ENCODE data around the gene AGO3.

The AGO3 gene

GRCh38 chr1:35930593-35931445, at the start of gene AGO3:
AGO3 (plus strand) TSS chr1:35931105; CDS start chr1:35931427, 322 bp downstream.
- POLR2A ChIA-PET = interaction anchor here (0.6 to 2.6 kb wide), 22 partner anchors 8 to 350 kb away, joined by 3 to 13 read pairs (median 4); partner anchors contain the start of genes AGO1, CLSPN and TEKT2
- DNase-seq (ENCODE audit: extremely low spot score) = peak; percentile 84
- CTCF ChIA-PET = no interaction called here

GRCh38 chr1:35881850-35882273, 49.0 kb upstream of the AGO3 start:
- POLR2A ChIA-PET = interaction anchor here (1.1 kb wide), 1 partner anchor 49 kb away, joined by 5 read pairs; the partner anchor contains the start of gene AGO3
- DNase-seq (ENCODE audit: extremely low spot score) = no peak
- TF ChIP-seq ARNT (IDR thresholded peaks at IDR 0.05) (no peak), NFRKB (IDR thresholded peaks at IDR 0.05) (no peak), HDGF (IDR thresholded peaks at IDR 0.05; ENCODE audit: borderline replicate concordance) (no peak), BHLHE40 (IDR thresholded peaks at IDR 0.05; ENCODE audit: borderline replicate concordance) (no peak), SUZ12 (IDR thresholded peaks at IDR 0.05) (no peak), LEF1 (IDR thresholded peaks at IDR 0.05; ENCODE audit: borderline replicate concordance) (no peak)
- CTCF ChIA-PET = interaction anchor here (1.4 kb wide), 1 partner anchor 9 kb away, joined by 6 read pairs; no protein-coding TSS in a partner anchor

More at GRCh38 chr1:35930593-35931445, at the start of gene AGO3:
- TF ChIP-seq SP1 (IDR thresholded peaks at IDR 0.05) (no peak), L3MBTL2 (conservative IDR thresholded peaks at IDR 0.05) (0 out of 2 replicates have a peak, but pooled peaks have one; percentile 28), LEF1 (IDR thresholded peaks at IDR 0.05; ENCODE audit: borderline replicate concordance) (0 out of 2 replicates have a peak, but pooled peaks have one; percentile 59)

- CTCF ChIA-PET = interaction anchor here (0.6 to 1.4 kb wide), 2 partner anchors 10 to 190 kb away, joined by 3 to 6 read pairs; no protein-coding TSS in a partner anchor
- POLR2A ChIA-PET = interaction anchor here (0.6 to 1.6 kb wide), 6 partner anchors 9 to 203 kb away, joined by 3 to 10 read pairs (median 4); partner anchors contain the start of genes AGO3 and CLSPN
- no peak for DNase-seq (ENCODE audit: extremely low spot score)
- TF ChIP-seq HDGF (IDR thresholded peaks at IDR 0.05; ENCODE audit: borderline replicate concordance) (no peak), L3MBTL2 (conservative IDR thresholded peaks at IDR 0.05) (no peak), NFRKB (IDR thresholded peaks at IDR 0.05) (no peak), CTBP1 (IDR thresholded peaks at IDR 0.05; ENCODE audit: borderline replicate concordance) (no peak), TARDBP (IDR thresholded peaks at IDR 0.05) (no peak), PKNOX1 (IDR thresholded peaks at IDR 0.05) (no peak)
These were observed 48.3 kb upstream of the AGO3 start for GRCh38 chr1:35882586-35882944.

GRCh38 chr1:35882945-35883634, 47.8 kb upstream of the AGO3 start, which contains the start of gene AGO1:
AGO1 (plus strand) TSS chr1:35883209; CDS start chr1:35883422, 213 bp downstream.
- POLR2A ChIA-PET = interaction anchor here (0.6 to 1.6 kb wide), 6 partner anchors 9 to 204 kb away, joined by 3 to 10 read pairs (median 3); partner anchors contain the start of genes AGO3 and CLSPN
- CTCF ChIA-PET = interaction anchor here (0.6 to 0.7 kb wide), 2 partner anchors 23 to 190 kb away, joined by 3 read pairs; no protein-coding TSS in a partner anchor
- TF ChIP-seq FOXK2 (IDR thresholded peaks at IDR 0.05) = no peak
- TF ChIP-seq ARNT (IDR thresholded peaks at IDR 0.05) = 0 out of 2 replicates have a peak, but pooled peaks have one; percentile 26
- peak; percentile 100 for DNase-seq (ENCODE audit: extremely low spot score)

GRCh38 chr1:35883635-35884101, 47.2 kb upstream of the AGO3 start:
- POLR2A ChIA-PET = interaction anchor here (0.7 to 1.6 kb wide), 5 partner anchors 9 to 204 kb away, joined by 3 to 10 read pairs (median 3); partner anchors contain the start of genes AGO3 and CLSPN
- CTCF ChIA-PET = interaction anchor here (0.7 kb wide), 1 partner anchor 22 kb away, joined by 3 read pairs; no protein-coding TSS in a partner anchor
- TF ChIP-seq CTBP1 (IDR thresholded peaks at IDR 0.05; ENCODE audit: borderline replicate concordance) (no peak), ARNT (IDR thresholded peaks at IDR 0.05) (no peak; the same call in 1 of the 2 replicates), SUZ12 (IDR thresholded peaks at IDR 0.05) (no peak), L3MBTL2 (conservative IDR thresholded peaks at IDR 0.05) (no peak; the same call in 1 of the 2 replicates), FOXA1 (IDR thresholded peaks at IDR 0.05) (no peak), BHLHE40 (IDR thresholded peaks at IDR 0.05; ENCODE audit: borderline replicate concordance) (no peak), NFRKB (IDR thresholded peaks at IDR 0.05) (no peak), PKNOX1 (IDR thresholded peaks at IDR 0.05) (no peak)
- peak; percentile 66 for DNase-seq (ENCODE audit: extremely low spot score)

- ChIA-PET POLR2A (interaction anchor here (0.7 kb wide), 1 partner anchor 46 kb away, joined by 3 read pairs; the partner anchor contains the start of gene AGO3), CTCF (no interaction called here)
- no peak for TF ChIP-seq ARNT (IDR thresholded peaks at IDR 0.05)
- no peak for TF ChIP-seq BHLHE40 (IDR thresholded peaks at IDR 0.05; ENCODE audit: borderline replicate concordance)
- no peak for TF ChIP-seq PKNOX1 (IDR thresholded peaks at IDR 0.05)
- no peak for TF ChIP-seq CTBP1 (IDR thresholded peaks at IDR 0.05; ENCODE audit: borderline replicate concordance)
- no peak for TF ChIP-seq HDGF (IDR thresholded peaks at IDR 0.05; ENCODE audit: borderline replicate concordance)
- TF ChIP-seq LEF1 (IDR thresholded peaks at IDR 0.05; ENCODE audit: borderline replicate concordance) = no peak
- TF ChIP-seq ELF4 (IDR thresholded peaks at IDR 0.05) = no peak
- TF ChIP-seq NFRKB (IDR thresholded peaks at IDR 0.05) = no peak
- no peak for TF ChIP-seq FOXA1 (IDR thresholded peaks at IDR 0.05)
- TF ChIP-seq SP1 (IDR thresholded peaks at IDR 0.05) = no peak
- no peak for TF ChIP-seq TARDBP (IDR thresholded peaks at IDR 0.05)
- TF ChIP-seq FOXK2 (IDR thresholded peaks at IDR 0.05) = no peak
- no peak for TF ChIP-seq SUZ12 (IDR thresholded peaks at IDR 0.05)
- TF ChIP-seq L3MBTL2 (conservative IDR thresholded peaks at IDR 0.05) = no peak
- no peak for TF ChIP-seq FOXM1 (IDR thresholded peaks at IDR 0.05; ENCODE audit: borderline replicate concordance)
- no peak for TF ChIP-seq ZNF384 (IDR thresholded peaks at IDR 0.05)
- DNase-seq (ENCODE audit: extremely low spot score) = no peak
These were observed 46.0 kb upstream of the AGO3 start for GRCh38 chr1:35884934-35885333.
